HEK293T (cell line): ENCODE results near the gene KIAA1671.

Experiments
- BHLHE40 ChIP-seq: fragments of 450-650 bp; IDR thresholded peaks from 2 replicates; pipeline ENCODE4 v1.6.1; 2016; ENCODE audit warnings: mild to moderate bottlenecking, moderate library complexity, borderline replicate concordance
- ELF4 ChIP-seq: fragments of 450-650 bp; IDR thresholded peaks from 2 replicates; pipeline ENCODE4 v1.6.1; 2017; ENCODE audit warnings: antibody characterized with exemption
- FOXK2 ChIP-seq: fragments of 450-650 bp; IDR thresholded peaks from 2 replicates; pipeline ENCODE4 v1.6.1; 2016; ENCODE audit warnings: mild to moderate bottlenecking
- FOXM1 ChIP-seq: fragments of 450-650 bp; IDR thresholded peaks from 2 replicates; pipeline ENCODE4 v1.6.1; 2017; ENCODE audit warnings: mild to moderate bottlenecking, borderline replicate concordance
- L3MBTL2 ChIP-seq: fragments of 450-650 bp; conservative IDR thresholded peaks from 2 replicates; pipeline ENCODE4 v1.6.1; 2016; ENCODE audit warnings: mild to moderate bottlenecking
- PKNOX1 ChIP-seq: fragments of 450-650 bp; IDR thresholded peaks from 2 replicates; pipeline ENCODE4 v1.6.1; 2016

- TF ChIP-seq BHLHE40: no peak
- no peak for TF ChIP-seq ELF4
- TF ChIP-seq FOXM1: no peak
- TF ChIP-seq PKNOX1: no peak
- no peak for TF ChIP-seq FOXK2
- no peak for TF ChIP-seq L3MBTL2
Measured at GRCh38 chr22:25161017-25161915, 208.8 kb downstream of the KIAA1671 start.
